ENCODE results near the gene NPEPL1.
"Not testable (repeated sequence)": the region's sequence is repeated elsewhere in the genome, so short reads cannot be mapped to it uniquely, and the experiment has no call there.

DNA sequence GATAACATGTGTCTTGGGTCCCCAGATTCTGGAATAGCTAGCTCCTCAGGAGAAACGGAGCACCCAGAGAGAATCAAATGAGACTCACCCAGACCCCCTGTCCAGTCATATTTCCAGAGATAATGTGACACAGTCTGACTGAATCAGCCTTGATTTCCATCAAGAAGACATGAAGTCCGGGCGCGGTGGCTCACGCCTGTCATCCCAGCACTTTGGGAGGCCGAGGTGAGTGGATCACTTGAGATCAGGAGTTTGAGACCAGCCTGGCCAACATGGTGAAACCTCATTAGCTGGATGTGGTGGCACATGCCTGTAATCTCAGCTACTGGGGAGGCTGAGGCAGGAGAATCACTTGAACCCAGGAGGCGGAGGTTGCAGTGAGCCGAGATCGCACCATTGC, 49.7 kb upstream of the NPEPL1 start:
- not testable (repeated sequence) for TF ChIP-seq CTCF, POLR2A (IDR thresholded peaks at IDR 0.05)
